ENCODE data around the gene POMT1. TPM values are rescaled to one million over a fixed set of nuclear protein-coding genes. Genes with fewer than 3 reads are reported as not detected.

Gene POMT1
- total RNA-seq, 2 experiments from 2014 or later, result 4.7 to 27.1 TPM

DNA sequence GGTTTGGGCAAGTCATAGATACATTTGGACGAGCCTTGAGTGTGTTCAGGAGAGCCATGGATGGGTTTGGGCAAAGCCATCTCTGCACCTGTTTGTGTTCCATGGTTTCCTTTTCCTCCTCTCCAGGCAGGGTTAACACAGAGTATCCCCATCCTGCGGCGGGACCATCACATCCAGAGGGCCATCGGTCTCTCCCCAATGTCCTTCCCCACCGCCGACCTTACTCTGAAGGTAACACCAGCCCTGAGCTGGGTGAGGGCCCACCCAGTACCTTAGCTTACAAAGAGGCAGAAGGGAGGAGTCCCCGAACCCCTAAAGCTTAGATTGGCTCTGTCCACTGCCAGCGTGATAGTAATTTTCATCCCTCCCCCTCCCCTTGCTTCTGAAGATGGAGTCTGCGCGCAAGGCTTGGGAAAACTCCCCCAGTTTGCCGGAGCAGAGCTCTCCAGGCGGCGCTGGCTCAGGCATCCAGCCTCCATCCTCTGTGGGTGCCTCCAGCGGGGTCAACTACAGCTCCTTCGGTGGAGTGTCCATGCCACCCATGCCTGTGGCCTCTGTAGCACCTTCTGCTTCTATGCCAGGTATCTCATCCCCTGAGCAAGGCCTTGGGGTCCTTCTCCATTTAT, 18.0 kb upstream of the POMT1 start:
- CTCF ChIA-PET (ENCODE audit: unreplicated experiment), result no interaction called here
- no TSS peak for BruUV-seq (replicated peaks)

DNA sequence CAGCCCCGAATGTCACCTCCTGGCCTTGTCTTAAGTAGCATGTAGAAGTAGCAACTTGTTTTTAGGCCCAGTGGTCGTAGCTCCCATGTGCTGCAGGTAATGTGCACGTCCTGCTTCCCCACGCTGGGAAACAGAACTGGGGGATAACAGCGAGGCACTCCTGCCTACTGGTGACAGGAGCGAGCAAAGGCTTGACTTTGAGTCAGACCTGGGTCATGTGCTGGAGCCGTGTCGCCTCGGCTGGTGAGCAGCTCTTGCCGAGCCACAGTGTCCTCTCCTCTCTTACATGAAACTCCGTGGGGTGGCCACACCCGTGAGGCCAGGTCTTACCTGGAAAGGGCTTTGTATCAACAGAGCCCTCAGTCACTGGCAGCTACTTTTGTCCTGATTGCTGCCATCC, 17.5 kb upstream of the POMT1 start:
- no TSS peak for BruUV-seq (replicated peaks)
- no peak for TF ChIP-seq EZH2phosphoT487 (IDR thresholded peaks at IDR 0.05; ENCODE audit: borderline replicate concordance, low read depth, low read length)
- TF ChIP-seq, protein P1, sequence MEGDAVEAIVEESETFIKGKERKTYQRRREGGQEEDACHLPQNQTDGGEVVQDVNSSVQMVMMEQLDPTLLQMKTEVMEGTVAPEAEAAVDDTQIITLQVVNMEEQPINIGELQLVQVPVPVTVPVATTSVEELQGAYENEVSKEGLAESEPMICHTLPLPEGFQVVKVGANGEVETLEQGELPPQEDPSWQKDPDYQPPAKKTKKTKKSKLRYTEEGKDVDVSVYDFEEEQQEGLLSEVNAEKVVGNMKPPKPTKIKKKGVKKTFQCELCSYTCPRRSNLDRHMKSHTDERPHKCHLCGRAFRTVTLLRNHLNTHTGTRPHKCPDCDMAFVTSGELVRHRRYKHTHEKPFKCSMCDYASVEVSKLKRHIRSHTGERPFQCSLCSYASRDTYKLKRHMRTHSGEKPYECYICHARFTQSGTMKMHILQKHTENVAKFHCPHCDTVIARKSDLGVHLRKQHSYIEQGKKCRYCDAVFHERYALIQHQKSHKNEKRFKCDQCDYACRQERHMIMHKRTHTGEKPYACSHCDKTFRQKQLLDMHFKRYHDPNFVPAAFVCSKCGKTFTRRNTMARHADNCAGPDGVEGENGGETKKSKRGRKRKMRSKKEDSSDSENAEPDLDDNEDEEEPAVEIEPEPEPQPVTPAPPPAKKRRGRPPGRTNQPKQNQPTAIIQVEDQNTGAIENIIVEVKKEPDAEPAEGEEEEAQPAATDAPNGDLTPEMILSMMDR (conservative IDR thresholded peaks at IDR 0.05; ENCODE audit: low read length), result no peak
- Histone ChIP-seq H3K27ac (ENCODE audit: low read depth, low read length, poor library complexity, severe bottlenecking) (no peak overlapping the region), H2AFZ (ENCODE audit: low read length) (no peak overlapping the region), H3K4me3 (ENCODE audit: low read depth, low read length, poor library complexity, severe bottlenecking) (no peak overlapping the region), H3K4me2 (ENCODE audit: low read length) (no peak overlapping the region), H3K79me2 (ENCODE audit: insufficient read depth, low read depth, low read length) (no peaks in the 10 kb centered on the region), H3K36me3 (ENCODE audit: insufficient read depth, low read length) (peaks cover 97% of the 10 kb centered on the region), H4K20me1 (ENCODE audit: insufficient read depth, low read length) (no peaks in the 10 kb centered on the region), H3K9me2 (ENCODE audit: insufficient read depth, low read length) (no peaks in the 10 kb centered on the region), H3K4me1 (ENCODE audit: insufficient read depth, low read length, poor library complexity, severe bottlenecking) (no peaks in the 10 kb centered on the region), H3K9me3 (ENCODE audit: low read length) (no peaks in the 10 kb centered on the region)
- DNase-seq (ENCODE audit: low spot score), result no peak
- CTCF ChIA-PET (ENCODE audit: unreplicated experiment), result no interaction called here
- POLR2A ChIA-PET, result no interaction called here
- intact Hi-C loops (cut with micrococcal nuclease; ENCODE audit: unreplicated experiment), result no loop called here

More for the DNA sequence above, 18.0 kb upstream of the POMT1 start:
- Histone ChIP-seq H3K9me3 (ENCODE audit: low read length) (no peaks in the 10 kb centered on the region), H4K20me1 (ENCODE audit: insufficient read depth, low read length) (no peaks in the 10 kb centered on the region), H3K9me2 (ENCODE audit: insufficient read depth, low read length) (no peaks in the 10 kb centered on the region), H3K4me2 (ENCODE audit: low read length) (no peak overlapping the region), H3K36me3 (ENCODE audit: insufficient read depth, low read length) (peaks cover 97% of the 10 kb centered on the region), H3K79me2 (ENCODE audit: insufficient read depth, low read depth, low read length) (no peaks in the 10 kb centered on the region), H3K4me1 (ENCODE audit: insufficient read depth, low read length, poor library complexity, severe bottlenecking) (no peaks in the 10 kb centered on the region), H3K4me3 (ENCODE audit: low read depth, low read length, poor library complexity, severe bottlenecking) (no peak overlapping the region), H3K27ac (ENCODE audit: low read depth, low read length, poor library complexity, severe bottlenecking) (no peak overlapping the region), H2AFZ (ENCODE audit: low read length) (no peak overlapping the region)
- no peak for DNase-seq (ENCODE audit: low spot score)
- intact Hi-C loops (cut with micrococcal nuclease; ENCODE audit: unreplicated experiment), result no loop called here
- POLR2A ChIA-PET, result no interaction called here
- no peak for TF ChIP-seq EZH2phosphoT487 (IDR thresholded peaks at IDR 0.05; ENCODE audit: borderline replicate concordance, low read depth, low read length)
- TF ChIP-seq, protein P1 (conservative IDR thresholded peaks at IDR 0.05; ENCODE audit: low read length), result no peak

DNA sequence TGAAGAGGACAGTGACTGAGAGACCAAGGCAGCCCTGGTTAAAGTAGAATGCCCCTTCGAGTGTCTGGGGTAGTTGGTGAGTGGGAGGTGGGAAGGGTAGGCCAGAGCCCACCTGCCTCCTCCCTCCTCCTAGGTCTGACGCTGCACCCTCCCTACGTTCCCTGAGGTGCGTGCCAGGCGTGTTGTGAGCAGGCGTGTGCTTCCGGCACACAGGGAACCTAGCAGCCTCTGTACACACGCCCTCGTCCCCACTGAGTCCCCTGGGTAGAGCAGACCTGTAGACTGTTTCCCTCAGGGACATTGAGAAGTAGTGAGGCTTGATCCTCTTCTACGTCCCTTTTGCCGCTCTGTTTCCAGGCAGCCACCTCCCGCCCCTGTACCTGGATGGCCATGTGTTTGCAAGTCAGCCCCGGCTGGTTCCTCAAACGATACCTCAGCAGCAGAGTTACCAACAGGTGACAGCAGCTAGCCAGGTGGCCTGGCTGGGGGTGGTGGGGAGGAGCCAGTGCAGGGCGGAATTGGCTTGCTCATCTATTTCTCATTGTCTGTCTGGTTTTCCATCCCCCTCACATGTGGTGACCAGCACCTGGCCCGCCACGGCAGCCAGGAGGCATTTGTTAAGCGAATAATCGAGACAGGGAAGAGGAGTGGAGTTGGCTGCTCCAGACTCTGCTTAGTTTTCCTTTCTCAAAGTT, 16.8 kb upstream of the POMT1 start:
- ChIA-PET CTCF (ENCODE audit: unreplicated experiment) (no interaction called here), POLR2A (no interaction called here)
- Histone ChIP-seq H3K4me1 (ENCODE audit: insufficient read depth, low read length, poor library complexity, severe bottlenecking) (no peaks in the 10 kb centered on the region), H3K9me2 (ENCODE audit: insufficient read depth, low read length) (no peaks in the 10 kb centered on the region), H3K9me3 (ENCODE audit: low read length) (no peaks in the 10 kb centered on the region), H2AFZ (ENCODE audit: low read length) (no peak overlapping the region), H3K27ac (ENCODE audit: low read depth, low read length, poor library complexity, severe bottlenecking) (no peak overlapping the region), H3K4me3 (ENCODE audit: low read depth, low read length, poor library complexity, severe bottlenecking) (no peak overlapping the region), H4K20me1 (ENCODE audit: insufficient read depth, low read length) (no peaks in the 10 kb centered on the region), H3K4me2 (ENCODE audit: low read length) (no peak overlapping the region), H3K79me2 (ENCODE audit: insufficient read depth, low read depth, low read length) (no peaks in the 10 kb centered on the region), H3K36me3 (ENCODE audit: insufficient read depth, low read length) (peaks cover 97% of the 10 kb centered on the region)
- TF ChIP-seq EZH2phosphoT487 (IDR thresholded peaks at IDR 0.05; ENCODE audit: borderline replicate concordance, low read depth, low read length), result no peak
- TF ChIP-seq, protein P1 (conservative IDR thresholded peaks at IDR 0.05; ENCODE audit: low read length), result no peak
- intact Hi-C loops (cut with micrococcal nuclease; ENCODE audit: unreplicated experiment), result no loop called here
- BruUV-seq (replicated peaks), result no TSS peak
- no peak for DNase-seq (ENCODE audit: low spot score)
